DMS79 (cell line): Measurements from ENCODE around the gene CMYA5.
"Not testable (repeated sequence)": the region's sequence is repeated elsewhere in the genome, so short reads cannot be mapped to it uniquely, and the experiment has no call there.

Source experiments
- DNase-seq: peaks from one replicate; lab custom pipeline; 2025; lab: John Stamatoyannopoulos, UW

Gene CMYA5

DNA sequence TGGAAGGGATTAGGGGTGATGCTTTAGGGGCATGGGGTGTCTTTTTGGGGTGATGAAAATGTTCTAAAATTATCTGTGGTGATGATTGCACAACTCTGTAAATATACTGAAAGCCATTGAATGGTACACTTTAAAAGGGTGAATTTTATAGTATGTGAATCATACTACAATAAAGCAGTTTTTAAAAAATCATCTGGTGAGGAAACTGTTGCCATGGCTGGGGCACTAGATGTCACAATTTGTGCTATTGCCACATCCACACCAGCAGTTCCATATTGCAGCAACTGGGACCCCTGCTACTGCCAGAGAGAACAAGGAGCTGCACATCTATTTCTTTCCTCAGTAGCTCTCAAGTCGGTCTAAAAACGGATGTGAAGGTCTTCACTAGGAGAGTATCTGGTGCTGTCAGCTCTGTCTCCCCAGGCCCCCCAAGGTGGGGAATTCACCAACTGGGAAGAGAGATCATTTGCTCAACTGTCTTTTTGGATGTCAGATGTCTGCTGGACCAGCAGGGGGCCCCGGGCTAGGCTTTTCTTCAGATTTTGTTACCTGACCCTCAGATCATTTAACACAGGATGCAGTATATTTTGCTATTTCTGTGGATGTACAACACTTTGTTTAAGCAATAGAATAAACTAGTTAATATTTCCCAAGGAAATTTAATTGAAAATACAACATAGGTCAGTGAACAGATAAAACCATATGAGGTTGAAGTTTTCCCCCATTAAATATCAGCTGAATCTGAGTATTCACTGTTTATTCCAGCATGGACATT, 13.2 kb downstream of the CMYA5 start:
- no peak for DNase-seq

- no peak for DNase-seq
These were observed 13.7 kb downstream of the CMYA5 start for GRCh38 chr5:79703381-79703645.

DNA sequence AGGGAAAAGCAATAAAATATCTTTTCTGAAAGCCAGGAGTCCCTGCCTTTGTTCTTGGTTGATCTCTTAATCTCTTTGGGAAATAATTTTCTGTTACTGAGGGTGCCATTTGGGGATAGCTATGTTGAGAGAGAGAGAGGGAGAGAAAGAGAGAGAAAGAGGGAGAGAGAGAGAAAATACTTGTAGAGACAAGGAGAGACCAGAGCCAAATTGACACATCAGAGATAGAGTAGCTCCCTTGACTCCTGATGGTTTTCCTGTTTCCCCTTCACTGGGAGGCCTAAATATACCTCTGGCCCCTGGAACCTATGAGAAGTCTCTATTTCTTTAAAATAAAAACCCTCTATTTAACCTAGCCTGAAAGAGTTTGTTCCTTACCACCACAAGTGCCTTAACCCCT, 14.9 kb downstream of the CMYA5 start:
- DNase-seq = no peak

DNA sequence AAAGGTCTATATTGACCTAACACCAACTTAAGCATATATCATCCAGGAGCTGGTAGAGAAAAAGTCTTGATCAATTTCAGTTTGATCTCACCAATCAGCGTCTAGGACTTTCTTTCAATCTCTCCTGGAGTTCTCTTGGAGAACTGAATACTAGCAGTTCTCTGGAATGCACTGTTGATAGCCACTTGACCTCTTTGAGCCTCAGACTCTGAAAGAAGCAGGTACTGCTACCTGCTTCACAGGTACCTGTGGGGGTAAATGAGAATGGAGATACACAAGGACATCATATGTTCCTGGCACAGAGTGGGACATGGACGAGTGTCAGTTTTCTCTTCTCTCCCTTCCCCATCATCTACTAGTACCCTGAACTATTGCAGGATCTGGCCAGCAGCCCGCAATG, 16.0 kb downstream of the CMYA5 start:
- DNase-seq = no peak

GRCh38 chr5:79706317-79706716, 16.7 kb downstream of the CMYA5 start:
- not testable (repeated sequence) for DNase-seq

DNA sequence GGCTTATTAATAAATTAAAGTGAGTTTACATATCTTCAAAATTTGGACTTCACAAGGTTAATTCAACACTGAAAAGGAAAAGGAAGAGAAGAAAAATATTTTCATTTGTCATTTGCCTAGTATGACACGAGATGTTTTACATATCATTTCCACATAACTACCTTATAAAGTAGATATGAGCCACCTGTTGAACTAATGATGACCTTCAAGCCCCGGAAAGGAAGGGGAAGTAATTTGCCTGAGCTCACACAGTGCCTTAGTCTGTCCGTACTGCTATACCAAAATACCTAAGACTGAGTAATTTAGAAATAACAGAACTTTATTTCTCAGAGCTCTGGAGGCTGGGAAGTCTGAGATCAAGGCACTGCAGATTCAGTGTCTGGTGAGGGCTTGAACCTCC, 17.9 kb downstream of the CMYA5 start:
- no peak for DNase-seq

DNA sequence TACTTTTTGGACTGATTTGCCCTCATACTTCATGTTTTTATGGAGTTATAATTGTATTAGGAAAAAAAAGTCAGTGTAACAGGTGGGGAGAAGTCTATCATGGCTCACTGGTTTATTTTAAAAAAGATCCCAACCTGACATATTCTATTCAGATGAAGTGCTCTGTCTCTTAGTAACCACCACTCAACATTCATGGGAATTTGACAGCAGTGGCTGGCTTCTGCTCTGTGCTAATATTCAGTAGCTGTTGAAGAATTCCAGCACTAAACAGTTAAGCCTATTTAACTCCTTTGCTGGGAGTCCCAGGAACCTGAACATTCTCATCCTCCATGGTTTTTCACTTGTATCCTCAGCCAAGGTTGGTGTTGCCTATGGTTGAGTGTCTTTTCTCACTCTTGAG, 23.1 kb downstream of the CMYA5 start:
- no peak for DNase-seq

- no peak for DNase-seq
These were observed 24.1 kb downstream of the CMYA5 start for GRCh38 chr5:79713727-79714126.

DNA sequence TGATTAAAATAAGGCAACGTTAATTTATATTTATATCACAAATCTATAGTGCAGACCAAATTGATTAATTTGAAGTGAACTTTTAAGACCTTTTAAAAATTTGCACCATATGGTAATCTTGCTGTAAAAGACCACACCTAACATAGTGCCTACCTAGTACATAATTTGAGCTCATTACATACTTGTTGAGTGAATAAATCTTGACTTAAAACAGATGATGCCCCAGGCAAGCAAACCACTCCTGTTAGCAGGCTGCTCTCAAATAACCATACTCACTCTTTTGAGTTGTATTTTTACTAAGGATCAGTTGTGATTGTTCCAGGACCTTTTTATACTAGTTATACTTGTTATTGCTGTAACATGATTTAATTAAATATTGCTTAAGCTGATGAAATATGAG, 27.2 kb downstream of the CMYA5 start:
- no peak for DNase-seq

- no peak for DNase-seq
These were observed 30.5 kb downstream of the CMYA5 start for GRCh38 chr5:79720096-79720495.

DNA sequence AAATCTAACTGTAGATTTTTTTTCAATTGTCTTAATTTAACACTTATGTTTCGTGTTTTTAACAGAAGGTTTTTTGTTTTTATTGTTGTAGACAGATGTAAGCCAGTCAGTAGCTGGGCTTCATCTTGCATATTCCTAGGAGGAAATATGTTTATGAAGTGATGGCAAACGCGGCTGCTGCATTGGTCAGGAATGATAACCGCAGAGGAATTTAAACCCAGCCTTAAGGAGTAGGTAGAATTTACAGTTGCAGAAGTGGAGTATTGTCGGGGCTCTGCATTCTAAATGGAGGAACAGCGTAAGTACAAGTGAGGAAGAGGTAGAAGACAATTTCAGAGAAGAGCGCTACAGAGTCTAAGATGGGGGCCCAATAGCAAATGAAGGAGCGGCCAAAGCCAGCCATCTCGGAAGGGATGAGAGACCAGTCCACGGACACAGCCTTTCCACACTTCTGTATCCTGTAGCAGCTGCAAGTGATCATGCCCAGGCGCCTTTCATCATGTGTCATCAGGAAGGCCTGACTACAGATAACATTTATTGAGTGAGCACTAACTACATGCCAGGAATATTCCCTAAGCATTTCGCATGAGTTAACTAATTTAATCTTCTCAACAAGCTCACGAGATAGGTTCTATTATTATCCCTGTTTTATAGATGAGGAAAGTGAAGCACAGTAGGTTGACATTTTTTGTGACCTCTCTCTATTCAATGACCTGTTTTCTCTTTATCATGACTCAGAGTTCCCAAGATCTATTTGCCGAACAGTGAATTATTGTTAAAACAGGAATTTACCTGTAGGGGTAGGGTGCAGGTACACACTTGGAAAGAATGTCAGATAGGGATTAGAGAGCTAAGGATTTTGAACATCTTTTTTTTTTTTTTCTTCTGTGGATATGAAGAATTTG, 38.1 kb downstream of the CMYA5 start:
- DNase-seq = no peak

- DNase-seq = no peak
These were observed 38.8 kb downstream of the CMYA5 start for GRCh38 chr5:79728396-79728795.

DNA sequence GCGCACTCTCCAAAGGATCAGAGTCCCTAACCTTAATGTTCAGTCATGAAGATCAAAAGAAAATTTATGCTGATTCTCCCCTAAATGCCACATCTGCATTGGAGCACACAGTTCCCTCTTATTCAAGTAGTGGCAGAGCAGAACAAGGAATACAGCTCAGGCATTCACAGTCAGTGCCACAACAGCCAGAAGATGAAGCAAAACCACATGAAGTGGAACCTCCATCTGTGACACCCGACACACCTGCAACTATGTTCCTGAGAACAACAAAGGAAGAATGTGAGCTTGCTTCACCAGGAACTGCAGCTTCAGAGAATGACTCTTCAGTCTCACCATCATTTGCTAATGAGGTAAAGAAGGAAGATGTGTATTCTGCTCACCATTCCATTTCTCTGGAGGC, 40.0 kb downstream of the CMYA5 start:
- no peak for DNase-seq

- DNase-seq = no peak
These were observed 40.9 kb downstream of the CMYA5 start for GRCh38 chr5:79730564-79730963.

- DNase-seq = no peak
These were observed 42.1 kb downstream of the CMYA5 start for GRCh38 chr5:79731775-79732174.

DNA sequence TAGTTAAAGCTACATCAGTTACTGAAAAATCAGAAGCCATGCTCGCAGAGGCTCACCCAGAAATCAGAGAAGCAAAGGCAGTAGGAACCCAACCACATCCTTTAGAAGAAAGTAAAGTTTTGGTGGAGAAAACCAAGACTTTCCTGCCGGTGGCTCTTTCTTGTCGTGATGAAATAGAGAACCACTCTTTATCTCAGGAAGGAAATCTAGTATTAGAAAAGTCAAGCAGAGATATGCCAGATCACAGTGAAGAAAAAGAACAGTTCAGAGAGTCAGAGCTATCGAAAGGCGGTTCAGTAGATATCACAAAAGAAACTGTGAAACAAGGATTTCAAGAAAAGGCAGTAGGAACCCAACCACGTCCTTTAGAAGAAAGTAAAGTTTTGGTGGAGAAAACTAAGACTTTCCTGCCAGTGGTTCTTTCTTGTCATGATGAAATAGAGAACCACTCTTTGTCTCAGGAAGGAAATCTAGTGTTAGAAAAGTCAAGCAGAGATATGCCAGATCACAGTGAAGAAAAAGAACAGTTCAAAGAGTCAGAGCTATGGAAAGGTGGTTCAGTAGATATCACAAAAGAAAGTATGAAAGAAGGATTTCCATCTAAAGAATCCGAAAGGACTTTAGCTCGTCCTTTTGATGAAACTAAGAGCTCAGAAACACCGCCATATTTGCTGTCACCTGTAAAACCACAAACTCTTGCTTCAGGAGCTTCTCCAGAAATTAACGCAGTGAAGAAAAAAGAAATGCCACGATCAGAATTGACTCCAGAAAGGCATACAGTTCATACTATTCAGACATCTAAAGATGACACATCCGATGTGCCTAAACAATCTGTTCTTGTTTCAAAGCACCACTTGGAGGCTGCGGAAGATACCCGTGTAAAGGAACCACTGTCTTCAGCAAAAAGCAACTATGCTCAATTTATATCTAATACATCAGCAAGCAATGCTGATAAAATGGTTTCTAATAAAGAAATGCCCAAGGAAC, 47.2 kb downstream of the CMYA5 start:
- DNase-seq = no peak

DNA sequence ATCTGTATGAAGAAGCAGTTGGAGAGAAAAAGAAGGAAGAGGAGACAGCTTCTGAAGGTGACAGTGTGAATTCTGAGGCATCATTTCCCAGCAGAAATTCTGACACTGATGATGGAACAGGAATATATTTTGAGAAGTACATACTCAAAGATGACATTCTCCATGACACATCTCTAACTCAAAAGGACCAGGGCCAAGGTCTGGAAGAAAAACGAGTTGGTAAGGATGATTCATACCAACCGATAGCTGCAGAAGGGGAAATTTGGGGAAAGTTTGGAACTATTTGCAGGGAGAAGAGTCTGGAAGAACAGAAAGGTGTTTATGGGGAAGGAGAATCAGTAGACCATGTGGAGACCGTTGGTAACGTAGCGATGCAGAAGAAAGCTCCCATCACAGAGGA, 48.7 kb downstream of the CMYA5 start:
- DNase-seq = no peak

DNA sequence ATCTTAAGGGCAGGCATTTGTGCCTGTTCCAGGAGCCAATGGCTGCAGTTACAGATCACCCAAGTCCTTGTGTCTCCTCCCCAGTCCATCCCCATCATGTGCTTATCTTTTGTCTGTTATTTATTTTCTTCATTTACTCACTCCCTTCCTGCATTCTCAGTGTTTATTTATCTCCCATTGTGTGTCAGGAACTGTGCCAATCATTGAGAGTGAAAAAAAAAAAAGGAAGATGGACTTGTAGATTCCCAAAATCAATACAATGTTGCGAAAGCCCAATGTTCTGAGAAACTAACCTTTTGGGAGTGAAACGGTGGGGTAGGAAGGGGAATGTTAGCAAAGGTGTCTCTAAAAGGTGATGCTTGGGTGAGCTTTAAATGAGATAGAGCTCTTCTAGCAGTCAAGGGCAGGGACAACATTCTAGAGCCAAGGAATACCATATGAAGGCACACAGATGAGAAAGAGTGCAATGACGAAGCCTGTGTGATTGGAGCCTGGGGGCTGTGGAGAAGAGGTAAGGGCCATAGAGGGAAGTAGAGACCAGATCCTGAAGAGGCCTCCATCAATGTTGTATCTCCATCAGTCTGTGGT, 53.0 kb downstream of the CMYA5 start:
- no peak for DNase-seq

DNA sequence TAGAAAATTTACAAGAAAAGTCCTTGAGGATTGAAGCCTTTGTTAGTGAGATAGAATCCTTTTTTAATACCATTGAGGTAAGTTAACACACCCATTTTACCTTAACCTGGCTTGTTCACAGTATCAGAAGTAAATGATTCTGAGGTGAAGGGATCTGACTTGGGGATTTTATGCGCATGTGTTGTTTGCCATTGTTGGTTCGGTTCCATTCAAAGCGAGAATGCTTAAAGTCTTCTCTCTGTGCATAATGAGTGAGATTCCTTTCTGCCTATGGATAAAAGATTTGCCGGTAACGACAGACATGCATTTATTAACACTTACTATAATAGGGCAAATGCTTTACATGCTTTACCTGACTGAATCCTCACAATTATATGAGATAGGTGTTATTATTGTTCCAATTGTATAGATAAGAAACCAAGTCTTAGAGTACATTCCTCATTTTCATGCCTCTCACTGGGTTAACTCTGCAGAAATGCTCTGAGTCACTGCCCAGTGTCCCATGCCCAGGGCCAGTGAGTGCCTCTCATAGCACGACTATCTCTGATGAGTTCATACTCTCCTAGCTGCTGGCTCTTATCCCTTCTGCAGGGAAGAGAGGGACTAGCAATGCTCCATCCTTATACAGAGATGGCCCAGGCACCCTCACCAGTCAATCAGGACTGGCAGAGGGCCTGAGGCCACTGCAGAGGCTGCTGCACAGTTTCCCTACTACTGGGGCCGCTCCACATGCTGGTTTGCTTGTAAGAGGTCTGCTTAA, 54.4 kb downstream of the CMYA5 start:
- DNase-seq = no peak

- DNase-seq = no peak
These were observed 55.6 kb downstream of the CMYA5 start for GRCh38 chr5:79745255-79745654.
